ENCODE results near the gene UBTD1. TPM values are rescaled to one million over a fixed set of nuclear protein-coding genes. Genes with fewer than 3 reads are reported as not detected.
"Not testable (repeated sequence)": the region's sequence is repeated elsewhere in the genome, so short reads cannot be mapped to it uniquely, and the experiment has no call there.

Gene UBTD1
- polyA plus RNA-seq, 1 donor: 6.5 TPM

DNA sequence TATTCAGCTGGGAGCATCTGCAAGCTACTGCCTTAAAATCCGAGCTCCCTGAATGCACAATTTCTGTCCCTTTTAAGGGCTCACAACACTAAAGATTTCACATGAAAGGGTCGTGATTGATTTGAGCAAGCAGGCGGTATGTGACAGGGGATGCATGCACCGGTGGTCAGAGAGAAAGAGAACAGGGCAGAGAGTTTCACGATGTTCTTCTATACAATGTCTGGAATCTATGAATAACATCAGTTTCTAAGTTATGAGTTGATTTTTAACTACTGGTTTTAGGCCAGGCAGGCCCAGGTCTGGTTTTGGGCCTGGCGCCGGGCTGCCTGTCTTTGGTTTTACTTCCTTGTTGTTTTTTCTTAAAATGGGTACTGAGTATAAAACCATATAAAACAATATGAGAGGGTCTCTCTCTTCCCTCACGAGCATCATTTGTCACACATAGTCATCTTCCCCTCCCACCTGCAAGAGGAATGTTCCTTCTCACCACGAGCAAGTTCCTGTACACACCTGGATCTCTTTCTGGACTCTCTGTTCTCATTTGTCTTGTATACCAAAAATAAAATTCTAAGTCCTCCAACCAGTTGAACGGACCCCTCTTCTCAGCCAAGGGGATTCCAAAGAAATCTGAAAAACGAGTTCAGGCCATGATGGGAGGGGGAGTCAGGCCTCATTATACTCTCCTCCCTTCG, 62.8 kb downstream of the UBTD1 start:
- not testable (repeated sequence) for DNase-seq

DNA sequence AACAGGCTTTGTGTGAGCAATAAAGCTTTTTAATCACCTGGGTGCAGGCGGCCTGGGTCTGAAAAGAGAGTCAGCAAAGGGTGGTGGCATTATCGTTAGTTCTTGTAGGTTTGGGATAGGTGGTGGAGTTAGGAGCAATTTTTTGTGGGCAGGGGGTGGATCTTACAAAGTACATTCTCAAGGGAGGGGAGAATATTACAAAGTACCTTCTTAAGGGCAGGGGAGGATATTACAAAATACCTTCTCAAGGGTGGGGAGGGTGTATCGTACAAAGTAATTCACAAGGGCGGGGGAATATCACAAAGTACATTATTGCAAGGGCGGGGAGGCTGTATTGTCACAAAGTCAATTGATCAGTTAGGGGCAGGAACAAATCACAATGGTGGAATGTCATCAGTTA, 63.6 kb downstream of the UBTD1 start:
- DNase-seq: not testable (repeated sequence)

GRCh38 chr10:97563337-97563736, 64.6 kb downstream of the UBTD1 start:
- DNase-seq: no peak

GRCh38 chr10:97564776-97565175, 66.1 kb downstream of the UBTD1 start:
- DNase-seq: no peak

GRCh38 chr10:97566336-97566996, 67.7 kb downstream of the UBTD1 start:
- no peak for DNase-seq

GRCh38 chr10:97567891-97568290, 69.2 kb downstream of the UBTD1 start:
- no peak for DNase-seq

GRCh38 chr10:97570146-97570788, 71.5 kb downstream of the UBTD1 start:
- no peak for DNase-seq

- DNase-seq: no peak
These were observed 72.2 kb downstream of the UBTD1 start for GRCh38 chr10:97570789-97571471.

DNA sequence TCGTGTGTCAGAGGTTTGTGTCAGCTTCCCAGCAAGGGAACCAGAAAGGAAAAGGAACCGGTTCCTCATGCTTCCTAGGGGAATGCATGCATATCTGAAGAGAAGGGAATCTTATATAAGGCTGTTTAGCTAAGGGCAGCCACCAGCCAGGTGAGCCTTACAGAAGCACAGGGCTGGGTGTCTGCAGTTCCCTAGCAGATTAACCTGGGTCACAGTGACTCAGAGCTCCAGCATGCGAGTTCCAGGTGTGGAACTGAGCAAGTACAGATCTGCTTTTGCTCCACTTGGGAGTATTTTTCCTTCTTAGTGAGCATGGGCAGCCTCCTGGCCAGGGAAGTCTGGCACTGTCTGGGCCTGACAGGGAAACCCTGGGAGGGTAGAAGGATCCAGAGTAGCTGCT, 72.9 kb downstream of the UBTD1 start:
- no peak for DNase-seq

DNA sequence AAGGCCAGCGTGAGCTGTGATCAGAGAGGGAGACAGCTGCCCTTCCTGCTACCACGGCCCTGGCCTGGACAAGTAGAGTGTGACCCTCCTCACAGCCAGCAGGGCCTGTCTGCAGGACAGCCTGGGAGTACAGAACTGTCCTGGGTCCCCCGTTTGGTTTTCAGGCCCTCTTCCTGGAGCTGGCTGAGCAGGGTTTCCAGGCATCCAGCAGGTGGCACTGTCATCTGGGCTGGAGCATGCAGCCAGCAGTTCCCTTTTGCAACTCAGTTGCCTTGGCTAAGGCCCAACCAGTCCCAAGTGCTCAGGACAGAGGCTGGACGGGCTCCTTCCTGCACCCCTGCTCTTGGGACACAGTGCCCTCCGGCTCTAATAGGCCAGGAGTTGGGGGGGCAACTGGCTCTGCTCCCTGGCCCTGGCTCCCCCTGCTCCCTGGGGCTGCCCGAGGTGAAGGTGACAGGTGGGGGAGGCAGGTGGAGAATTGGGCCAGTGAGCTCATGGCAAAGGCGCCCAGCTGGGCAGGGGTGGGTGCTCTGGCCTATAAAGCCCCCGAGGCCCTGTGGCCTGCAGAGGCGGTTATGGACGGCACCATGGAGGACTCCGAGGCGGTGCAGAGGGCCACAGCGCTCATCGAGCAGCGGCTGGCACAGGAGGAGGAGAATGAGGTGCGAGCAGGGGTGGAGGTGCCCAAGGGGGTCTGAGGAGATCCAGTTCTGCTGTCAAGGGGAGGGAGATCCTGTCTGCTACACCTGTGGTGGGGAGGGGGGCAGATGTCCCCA, 73.7 kb downstream of the UBTD1 start, which contains the start of gene ANKRD2:
Gene ANKRD2, plus strand, starts transcription at position 566 of the 776 bp plus-strand sequence. Its CDS starts 10 bp downstream, at position 576.
- DNase-seq: peak; percentile 64

- no peak for DNase-seq
These were observed 74.3 kb downstream of the UBTD1 start for GRCh38 chr10:97573021-97573420.

- no peak for DNase-seq
These were observed 74.9 kb downstream of the UBTD1 start for GRCh38 chr10:97573672-97574071.

DNA sequence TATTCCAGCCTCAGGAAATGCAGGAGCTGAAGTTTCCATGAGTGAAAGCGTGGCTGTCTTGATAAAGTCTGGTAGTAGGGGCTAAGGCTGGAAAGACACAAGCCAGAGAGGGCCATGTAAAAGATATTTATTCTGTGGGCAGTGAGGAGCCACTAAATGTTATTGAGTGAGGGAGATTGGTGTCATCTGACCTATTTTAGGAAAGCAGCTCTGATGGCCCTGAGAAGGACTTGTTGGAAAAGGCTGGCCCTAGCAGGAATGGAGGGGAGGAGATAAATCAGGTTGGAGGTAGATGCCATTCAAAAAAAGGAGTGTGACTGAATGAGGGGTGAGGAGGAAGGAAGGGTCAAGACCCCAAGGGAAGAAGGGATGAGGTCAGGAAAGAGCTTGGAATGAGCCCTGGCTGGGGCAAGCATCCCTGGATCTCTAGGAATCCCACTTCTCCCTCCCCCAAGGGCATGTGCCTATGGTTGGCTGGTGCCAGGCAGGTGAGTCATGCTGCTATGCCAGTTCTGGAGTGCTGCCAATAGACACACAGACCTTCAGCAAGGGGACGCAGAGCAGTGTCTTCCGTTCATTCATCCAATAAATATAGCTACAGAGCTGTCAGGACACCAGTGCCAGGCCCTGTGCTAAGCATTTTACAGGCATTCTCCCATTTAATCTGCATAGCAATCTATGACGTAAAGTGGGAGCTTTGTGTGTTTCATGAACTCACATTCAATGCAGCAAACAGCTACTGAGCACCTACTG, 75.8 kb downstream of the UBTD1 start:
- peak; percentile 72 for DNase-seq

GRCh38 chr10:97575127-97575668, 76.5 kb downstream of the UBTD1 start:
- DNase-seq: no peak

DNA sequence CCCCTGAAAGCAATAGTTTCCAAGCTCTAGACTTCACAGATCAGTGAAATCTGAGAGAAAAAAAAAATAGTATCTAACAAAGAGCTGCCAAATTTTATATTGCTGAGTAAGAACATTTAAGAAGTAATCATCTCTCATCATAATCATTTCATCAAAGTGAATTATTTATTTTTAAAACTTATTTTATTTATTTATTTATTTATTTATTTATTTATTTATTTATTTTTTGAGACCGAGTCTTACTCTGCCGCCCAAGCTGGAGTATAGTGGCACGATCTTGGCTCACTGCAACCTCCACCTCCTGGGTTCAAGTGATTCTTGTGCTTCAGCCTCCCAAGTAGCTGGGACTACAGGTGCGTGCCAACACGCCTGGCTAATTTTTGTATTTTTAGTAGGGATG, 77.8 kb downstream of the UBTD1 start:
- DNase-seq: not testable (repeated sequence)

DNA sequence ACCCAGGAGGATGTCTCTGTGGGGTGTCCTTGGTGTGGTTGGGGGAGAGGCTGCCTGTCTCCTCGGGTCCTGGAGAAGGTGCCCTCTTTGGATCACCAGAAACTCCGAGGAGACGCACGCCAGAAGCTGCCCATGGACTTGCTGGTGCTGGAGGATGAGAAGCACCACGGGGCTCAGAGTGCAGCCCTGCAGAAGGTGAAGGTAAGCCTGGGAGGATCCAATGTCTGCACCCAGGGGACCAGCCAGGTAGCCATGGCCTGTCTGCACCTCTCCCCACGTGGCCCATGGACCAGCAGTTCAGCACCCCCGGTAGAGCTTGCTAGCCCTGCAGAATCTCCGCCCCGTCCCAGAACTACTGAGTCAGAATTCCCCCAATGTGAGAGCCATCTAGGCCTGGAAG, 79.0 kb downstream of the UBTD1 start:
- no peak for DNase-seq

- DNase-seq: no peak
These were observed 79.6 kb downstream of the UBTD1 start for GRCh38 chr10:97578171-97578844.

DNA sequence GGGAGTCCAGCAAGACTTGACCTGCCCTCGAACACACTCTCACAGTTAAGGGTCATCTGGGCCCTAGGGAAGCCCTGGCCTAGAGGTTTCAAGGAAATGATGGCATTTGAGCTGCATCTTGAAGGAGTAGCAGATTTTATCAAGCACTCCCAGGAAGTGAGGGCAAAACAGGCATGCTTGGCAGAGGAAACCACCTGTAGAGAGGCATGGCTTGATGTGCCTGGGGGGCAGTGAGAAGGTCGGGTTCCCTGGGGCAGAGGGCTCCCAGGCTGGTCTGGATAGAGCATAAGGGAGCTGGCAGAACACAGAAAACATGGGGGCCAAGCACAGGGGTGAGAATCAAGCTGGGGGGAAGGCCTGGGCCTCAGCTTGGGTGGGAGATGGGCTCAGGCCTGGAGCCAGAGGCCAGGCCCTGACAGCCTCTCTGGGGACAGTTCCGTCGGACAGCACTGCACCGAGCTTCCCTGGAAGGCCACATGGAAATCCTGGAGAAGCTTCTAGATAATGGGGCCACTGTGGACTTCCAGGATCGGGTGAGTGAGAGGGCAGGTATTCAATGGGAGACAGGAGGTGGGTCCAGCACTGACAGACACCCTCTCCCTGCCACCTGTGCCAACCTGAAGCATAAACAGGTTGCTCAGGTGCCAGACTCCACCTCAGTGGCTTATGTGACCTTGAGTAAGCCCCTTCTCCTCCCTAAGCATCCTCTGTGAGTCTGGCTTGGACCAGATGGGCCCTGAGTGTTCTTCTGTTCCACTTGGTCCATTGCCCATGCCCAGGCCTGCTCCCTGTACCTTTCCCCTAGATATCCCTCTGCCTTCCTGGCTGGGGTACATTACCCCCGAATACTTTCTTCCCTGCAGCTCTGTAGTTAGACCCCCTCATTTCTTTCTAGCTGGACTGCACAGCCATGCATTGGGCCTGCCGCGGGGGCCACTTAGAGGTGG, 82.0 kb downstream of the UBTD1 start:
- DNase-seq: no peak

- DNase-seq: no peak
These were observed 83.4 kb downstream of the UBTD1 start for GRCh38 chr10:97582169-97582568.

Data from left kidney (tissue), 2 donors.